GM12865 (cell line): ENCODE results near the gene CDH4.

Source experiments
- DNase-seq: peaks from one replicate; pipeline ENCODE4 v3.0.0; 2010; ENCODE audit warnings: low read depth
- H3K4me3 ChIP-seq: 2 replicates; pipeline ENCODE4 v1.5.1; 2011; ENCODE audit warnings: mild to moderate bottlenecking, low read depth, low read length, control low read depth
- TF ChIP-seq, protein P1 (sequence below): IDR thresholded peaks from 2 replicates; pipeline ENCODE4 v1.5.1; 2011; ENCODE audit warnings: low read length, control low read depth, low read depth, inconsistent platforms; ENCODE audit not compliant: insufficient read depth; ENCODE audit errors: missing control alignments

The CDH4 gene

DNA sequence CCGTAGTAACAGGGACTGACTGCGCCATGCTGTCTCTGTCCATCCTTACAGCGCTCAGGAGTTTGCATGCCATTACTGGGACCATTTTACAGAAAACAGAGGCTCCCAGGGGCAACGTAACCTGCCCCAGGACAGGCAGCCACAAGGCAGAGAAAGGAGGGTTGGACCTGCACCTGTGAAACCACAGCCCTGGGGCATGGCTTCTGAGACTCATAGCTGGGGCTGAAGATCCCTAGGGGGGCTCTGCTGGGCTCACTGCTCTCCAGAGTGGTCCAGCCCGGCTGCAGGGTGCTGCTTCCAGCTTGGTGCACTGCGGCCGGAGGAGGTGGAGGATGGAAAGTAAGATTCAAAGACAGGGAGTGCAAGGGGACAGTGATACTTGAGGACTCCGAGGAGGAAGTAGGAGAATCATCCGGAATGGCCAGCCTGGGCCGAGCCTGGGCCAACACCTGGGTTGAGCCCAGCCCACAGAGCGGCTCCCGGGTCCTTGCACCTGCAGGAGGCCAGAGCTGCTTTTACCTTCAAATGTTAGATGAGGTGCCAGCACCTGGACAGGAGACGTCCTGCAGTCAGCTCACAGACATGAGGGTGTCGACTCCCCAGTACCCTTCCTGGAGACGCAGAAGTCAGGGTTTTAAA is 183.2 kb downstream of the CDH4 start:
- TF ChIP-seq, protein P1, sequence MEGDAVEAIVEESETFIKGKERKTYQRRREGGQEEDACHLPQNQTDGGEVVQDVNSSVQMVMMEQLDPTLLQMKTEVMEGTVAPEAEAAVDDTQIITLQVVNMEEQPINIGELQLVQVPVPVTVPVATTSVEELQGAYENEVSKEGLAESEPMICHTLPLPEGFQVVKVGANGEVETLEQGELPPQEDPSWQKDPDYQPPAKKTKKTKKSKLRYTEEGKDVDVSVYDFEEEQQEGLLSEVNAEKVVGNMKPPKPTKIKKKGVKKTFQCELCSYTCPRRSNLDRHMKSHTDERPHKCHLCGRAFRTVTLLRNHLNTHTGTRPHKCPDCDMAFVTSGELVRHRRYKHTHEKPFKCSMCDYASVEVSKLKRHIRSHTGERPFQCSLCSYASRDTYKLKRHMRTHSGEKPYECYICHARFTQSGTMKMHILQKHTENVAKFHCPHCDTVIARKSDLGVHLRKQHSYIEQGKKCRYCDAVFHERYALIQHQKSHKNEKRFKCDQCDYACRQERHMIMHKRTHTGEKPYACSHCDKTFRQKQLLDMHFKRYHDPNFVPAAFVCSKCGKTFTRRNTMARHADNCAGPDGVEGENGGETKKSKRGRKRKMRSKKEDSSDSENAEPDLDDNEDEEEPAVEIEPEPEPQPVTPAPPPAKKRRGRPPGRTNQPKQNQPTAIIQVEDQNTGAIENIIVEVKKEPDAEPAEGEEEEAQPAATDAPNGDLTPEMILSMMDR: no peak
- H3K4me3 ChIP-seq: no peak overlapping the region
- no peak for DNase-seq

DNA sequence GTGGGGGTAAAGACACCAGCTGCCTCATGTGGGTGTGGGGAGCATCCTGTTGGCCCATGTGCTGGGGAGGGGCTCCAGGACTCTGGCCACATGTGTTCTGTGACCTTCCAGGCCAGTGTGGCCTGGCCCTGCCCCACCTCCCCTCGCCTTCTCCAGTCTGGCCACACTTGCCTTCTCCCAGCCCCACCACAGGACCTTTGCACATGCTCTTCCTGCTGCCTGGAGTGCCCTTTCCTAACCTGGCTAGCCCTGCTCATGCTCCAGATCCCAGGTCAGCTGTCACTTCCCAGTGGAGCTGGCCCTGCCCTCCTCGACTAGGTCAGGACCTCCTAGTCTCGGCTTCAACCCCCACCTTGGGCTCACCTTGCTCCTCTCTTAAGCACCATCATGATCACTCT is 183.8 kb downstream of the CDH4 start:
- TF ChIP-seq, protein P1: no peak
- no peak overlapping the region for H3K4me3 ChIP-seq
- DNase-seq: no peak

DNA sequence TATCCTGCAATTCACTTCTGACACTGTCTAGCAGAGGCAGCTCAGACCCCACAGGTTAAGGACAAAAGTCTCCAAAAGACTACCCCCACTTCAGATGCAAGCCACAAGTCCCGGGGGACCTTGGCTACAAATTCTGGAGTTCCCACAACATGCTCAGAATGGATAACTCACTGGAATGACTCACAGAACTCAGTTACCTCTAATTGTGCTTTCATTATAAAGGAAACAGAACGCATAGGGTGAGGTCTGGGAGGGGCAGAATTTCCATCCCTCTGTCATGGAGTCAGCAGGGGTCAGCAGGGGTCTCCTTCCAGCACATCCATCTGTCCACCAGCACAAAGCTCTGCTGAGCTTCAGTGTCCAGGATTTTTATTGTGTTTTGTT is 184.2 kb downstream of the CDH4 start:
- no peak for DNase-seq
- H3K4me3 ChIP-seq: no peak overlapping the region
- TF ChIP-seq, protein P1: no peak

DNA sequence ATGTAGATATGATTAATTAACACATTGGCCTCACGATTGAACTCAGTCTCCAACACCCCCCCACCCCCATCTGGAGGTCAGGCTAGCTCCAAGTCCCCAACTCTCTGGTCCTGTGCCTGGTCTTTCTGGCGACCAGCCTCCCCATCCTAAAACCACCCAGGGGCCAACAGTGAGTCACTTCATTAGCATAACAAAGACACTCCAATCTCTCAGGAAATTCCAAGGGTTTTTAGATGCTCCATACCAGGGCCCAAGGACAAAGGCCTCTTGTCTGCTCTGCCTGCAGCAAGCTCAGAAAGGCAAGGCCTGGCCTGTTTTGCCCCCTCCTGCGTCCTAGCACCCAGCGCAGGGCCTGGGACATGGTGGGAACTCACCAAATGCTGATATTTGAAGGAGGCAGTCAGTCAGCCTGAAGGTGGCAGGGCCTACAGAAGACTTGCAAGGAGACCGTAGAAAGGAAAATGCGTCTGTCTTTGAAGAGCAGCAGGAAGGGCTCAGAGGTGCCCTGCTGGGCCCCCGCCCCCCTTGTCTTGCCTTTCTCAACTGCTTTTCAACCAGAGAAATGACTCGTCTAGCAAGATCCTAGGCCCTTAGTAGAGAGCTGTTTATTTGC is 184.7 kb downstream of the CDH4 start:
- H3K4me3 ChIP-seq: no peak overlapping the region
- no peak for DNase-seq
- TF ChIP-seq, protein P1: no peak

DNA sequence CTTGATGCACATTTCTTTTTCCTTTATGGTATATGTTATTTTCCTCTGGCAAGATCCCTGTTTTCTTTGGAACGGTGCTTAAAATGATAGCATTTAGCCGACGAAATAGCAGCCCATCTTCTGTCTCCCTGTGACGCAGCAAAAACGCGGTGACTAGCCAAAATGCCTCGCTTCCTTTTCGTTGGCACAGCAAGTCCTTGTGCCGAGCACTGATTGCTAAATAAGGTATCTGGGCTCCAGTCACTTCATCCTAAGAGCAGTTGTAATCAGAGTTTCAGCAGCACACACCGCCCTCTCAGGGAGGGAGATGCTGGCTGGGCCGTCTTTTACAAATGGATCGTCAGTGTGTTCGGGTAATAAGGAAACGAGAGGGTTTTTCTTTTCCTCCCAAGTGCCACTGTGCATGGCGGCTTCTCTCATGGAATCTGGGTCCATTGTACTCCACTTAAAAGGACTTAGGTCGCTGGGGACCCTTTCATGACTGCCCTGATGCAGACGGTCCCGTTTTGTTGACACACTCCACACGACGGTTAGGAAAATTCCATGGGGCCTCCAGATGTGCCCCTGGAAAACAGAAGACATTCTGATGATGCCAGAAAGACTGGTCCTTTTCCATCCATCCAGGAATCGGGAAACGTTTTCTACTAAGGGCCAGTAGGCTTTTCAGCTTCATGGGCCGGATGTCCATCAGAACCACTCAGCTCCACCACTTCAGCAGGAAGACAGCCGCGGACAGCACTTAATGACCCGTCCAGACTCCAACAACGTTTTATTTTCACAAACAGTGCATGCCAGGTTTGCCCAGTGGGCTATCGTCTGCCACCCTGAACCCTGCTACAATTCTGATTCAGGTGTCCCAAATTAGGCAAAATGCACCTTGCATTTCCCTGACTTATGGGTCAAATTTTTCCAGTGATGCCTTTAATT is 185.5 kb downstream of the CDH4 start:
- DNase-seq: no peak
- TF ChIP-seq, protein P1: no peak
- H3K4me3 ChIP-seq: no peak overlapping the region

DNA sequence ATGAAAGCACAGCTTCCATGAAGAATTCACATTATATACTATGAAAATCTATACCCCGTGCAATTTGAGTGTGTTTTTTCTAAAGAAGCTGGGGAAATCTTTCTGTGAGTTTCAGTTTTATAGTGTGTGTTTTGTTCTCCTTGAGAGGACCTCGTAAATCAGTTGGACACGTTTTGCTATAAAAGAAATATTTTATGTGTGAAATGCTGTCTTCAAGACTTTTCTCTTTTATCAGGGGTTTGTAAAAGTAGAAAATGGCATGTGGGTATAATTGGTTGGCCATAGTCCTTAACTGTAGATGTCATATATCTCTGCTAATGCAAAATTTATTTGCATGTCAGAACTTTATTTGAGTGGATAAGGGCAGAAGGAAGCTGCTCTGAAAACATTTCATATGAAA is 186.2 kb downstream of the CDH4 start:
- TF ChIP-seq, protein P1: no peak
- no peak overlapping the region for H3K4me3 ChIP-seq
- DNase-seq: no peak
